Astrocyte (in vitro differentiated cells and primary cell): ENCODE measurements around the gene PPP1R12B. TPM values are rescaled to one million over a fixed set of nuclear protein-coding genes. Genes with fewer than 3 reads are reported as not detected.

Experiments
- DNase-seq: peaks from one replicate; pipeline ENCODE4 v3.0.0-alpha.2; 2010; ENCODE audit warnings: low read depth
- FAIRE-seq: peaks from 2 replicates; lab custom pipeline; 2011; peaks lifted over from hg19 to GRCh38; lab: Jason Lieb, UNC
- H2AFZ ChIP-seq: 2 replicates; pipeline ENCODE4 v1.6.0; 2012; ENCODE audit warnings: low read depth, low read length, inconsistent platforms
- H3K27ac ChIP-seq: 2 replicates; pipeline ENCODE4 v1.5.1; 2011; ENCODE audit warnings: low read depth, low read length, inconsistent platforms
- H3K27me3 ChIP-seq: 2 replicates; pipeline ENCODE4 v1.6.0; 2011; ENCODE audit warnings: low read length, inconsistent platforms; ENCODE audit not compliant: insufficient read depth
- H3K36me3 ChIP-seq: 2 replicates; pipeline ENCODE4 v1.5.1; 2011; ENCODE audit warnings: low read length, inconsistent platforms; ENCODE audit not compliant: insufficient read depth
- H3K4me1 ChIP-seq: 2 replicates; pipeline ENCODE4 v1.5.1; 2011; ENCODE audit warnings: low read length, inconsistent platforms; ENCODE audit not compliant: insufficient read depth
- H3K4me2 ChIP-seq: 2 replicates; pipeline ENCODE4 v1.6.0; 2012; ENCODE audit warnings: low read length, inconsistent platforms
- H3K4me3 ChIP-seq: 2 replicates; pipeline ENCODE4 v1.5.1; 2011; ENCODE audit warnings: low read depth, mild to moderate bottlenecking, low read length, inconsistent platforms; ENCODE audit not compliant: insufficient read depth
- H3K79me2 ChIP-seq: 2 replicates; pipeline ENCODE4 v1.6.0; 2012; ENCODE audit warnings: mild to moderate bottlenecking, low read length, inconsistent platforms; ENCODE audit not compliant: insufficient read depth
- H3K9ac ChIP-seq: 2 replicates; pipeline ENCODE4 v1.6.0; 2012; ENCODE audit warnings: mild to moderate bottlenecking, low read length, inconsistent platforms
- H3K9me3 ChIP-seq: 2 replicates; pipeline ENCODE4 v1.5.1; 2012; ENCODE audit warnings: low read depth, mild to moderate bottlenecking, low read length, inconsistent platforms; ENCODE audit not compliant: insufficient read depth
- H4K20me1 ChIP-seq: 2 replicates; pipeline ENCODE4 v1.6.0; 2012; ENCODE audit warnings: low read length, inconsistent platforms; ENCODE audit not compliant: insufficient read depth
- H3K27ac Mint-ChIP-seq: one replicate; pipeline ENCODE4 v1.8.0; 2021; ENCODE audit warnings: mild to moderate bottlenecking, mixed read lengths; ENCODE audit not compliant: unreplicated experiment
- H3K27me3 Mint-ChIP-seq: one replicate; pipeline ENCODE4 v1.8.0; 2021; ENCODE audit warnings: low read depth, mixed read lengths; ENCODE audit not compliant: unreplicated experiment
- H3K36me3 Mint-ChIP-seq: one replicate; pipeline ENCODE4 v1.8.0; 2021; ENCODE audit warnings: low read depth, mixed read lengths; ENCODE audit not compliant: unreplicated experiment
- H3K4me1 Mint-ChIP-seq: one replicate; pipeline ENCODE4 v1.8.0; 2021; ENCODE audit warnings: low read depth, mixed read lengths; ENCODE audit not compliant: unreplicated experiment
- H3K4me3 Mint-ChIP-seq: one replicate; pipeline ENCODE4 v1.8.0; 2021; ENCODE audit warnings: mild to moderate bottlenecking, moderate library complexity, mixed read lengths; ENCODE audit not compliant: unreplicated experiment
- H3K9me3 Mint-ChIP-seq: one replicate; pipeline ENCODE4 v1.8.0; 2021; ENCODE audit warnings: mild to moderate bottlenecking, mixed read lengths; ENCODE audit not compliant: unreplicated experiment
- CTCF ChIP-seq: IDR thresholded peaks from 2 replicates; pipeline ENCODE4 v1.5.1; 2011; ENCODE audit warnings: low read depth, mild to moderate bottlenecking, inconsistent platforms, low read length, moderate library complexity; ENCODE audit not compliant: insufficient read depth
- EZH2 ChIP-seq: IDR thresholded peaks from 2 replicates; pipeline ENCODE4 v1.6.1; 2012; ENCODE audit warnings: mild to moderate bottlenecking, low read length, inconsistent platforms; ENCODE audit not compliant: insufficient read depth
- total RNA-seq: library from RNA; stranded (reverse); gene quantifications from 2 replicates; pipeline ENCODE4 v1.2.1, GENCODE V29; 2021

The PPP1R12B gene
- total RNA-seq, 1 donor from 2014 or later = 12.2 TPM

- Mint-ChIP-seq H3K27ac (no peak overlapping the region), H3K4me3 (no peak overlapping the region), H3K27me3 (no peaks in the 10 kb centered on the region), H3K4me1 (peaks cover 14% of the 10 kb centered on the region), H3K36me3 (peaks cover 5% of the 10 kb centered on the region), H3K9me3 (no peaks in the 10 kb centered on the region)
- Histone ChIP-seq H3K9ac (no peak overlapping the region), H3K9me3 (no peaks in the 10 kb centered on the region), H3K79me2 (no peaks in the 10 kb centered on the region), H3K27ac (no peak overlapping the region), H2AFZ (no peak overlapping the region), H4K20me1 (no peaks in the 10 kb centered on the region), H3K36me3 (peaks cover 7% of the 10 kb centered on the region), H3K4me2 (no peak overlapping the region), H3K4me3 (no peak overlapping the region), H3K4me1 (no peaks in the 10 kb centered on the region), H3K27me3 (no peaks in the 10 kb centered on the region)
- FAIRE-seq = no peak
- TF ChIP-seq EZH2 = no peak
- no peak for TF ChIP-seq CTCF
- no peak for DNase-seq
Measured at GRCh38 chr1:202433155-202434043, 84.9 kb downstream of the PPP1R12B start.

GRCh38 chr1:202434059-202434458 is 85.6 kb downstream of the PPP1R12B start:
- Histone ChIP-seq H3K27me3 (no peaks in the 10 kb centered on the region), H3K4me2 (no peak overlapping the region), H3K9ac (no peak overlapping the region), H4K20me1 (no peaks in the 10 kb centered on the region), H3K36me3 (peaks cover 7% of the 10 kb centered on the region), H3K27ac (no peak overlapping the region), H3K79me2 (no peaks in the 10 kb centered on the region), H3K4me1 (no peaks in the 10 kb centered on the region), H3K9me3 (no peaks in the 10 kb centered on the region), H3K4me3 (no peak overlapping the region), H2AFZ (no peak overlapping the region)
- DNase-seq = no peak
- FAIRE-seq = no peak
- Mint-ChIP-seq H3K27me3 (no peaks in the 10 kb centered on the region), H3K4me3 (no peak overlapping the region), H3K4me1 (peaks cover 7% of the 10 kb centered on the region), H3K36me3 (peaks cover 7% of the 10 kb centered on the region), H3K9me3 (no peaks in the 10 kb centered on the region), H3K27ac (no peak overlapping the region)
- TF ChIP-seq EZH2 (no peak), CTCF (no peak)
